SU-DHL-6 (cell line): Measurements from ENCODE around the gene AURKB.

Source experiments
- H2AFZ ChIP-seq: fragments of 200-600 bp; sonication (generic); 2 replicates; pipeline ENCODE4 v1.6.1; 2014; ENCODE audit warnings: low read depth, mild to moderate bottlenecking, moderate library complexity, mixed read lengths, antibody characterized with exemption, low read length; ENCODE audit not compliant: severe bottlenecking
- H3F3A ChIP-seq: fragments of 200-600 bp; shearing (Covaris generic); 2 replicates; pipeline ENCODE4 v1.6.0; 2016; ENCODE audit warnings: antibody characterized with exemption, mild to moderate bottlenecking; ENCODE audit not compliant: insufficient read depth
- H3K27ac ChIP-seq: fragments of 200-600 bp; sonication (generic); 2 replicates; pipeline ENCODE4 v1.5.1; 2016; ENCODE audit warnings: low read depth, mild to moderate bottlenecking, low read length, moderate library complexity, mixed read lengths
- H3K27me3 ChIP-seq: fragments of 200-600 bp; sonication (generic), shearing (Covaris generic); 2 replicates; pipeline ENCODE4 v1.6.0; 2014; ENCODE audit warnings: mild to moderate bottlenecking, low read length
- H3K36me3 ChIP-seq: fragments of 200-600 bp; sonication (generic); 2 replicates; pipeline ENCODE4 v1.6.1; 2014; ENCODE audit warnings: mild to moderate bottlenecking, low read length, mixed read lengths
- H3K4me2 ChIP-seq: fragments of 300-600, 200-600 bp; shearing (Covaris generic), sonication (generic); 2 replicates; pipeline ENCODE4 v1.6.0; 2014; ENCODE audit warnings: low read length, low read depth, mild to moderate bottlenecking; ENCODE audit not compliant: poor library complexity, severe bottlenecking
- H3K4me3 ChIP-seq: fragments of 200-600 bp; sonication (generic); 2 replicates; pipeline ENCODE4 v1.5.1; 2014; ENCODE audit warnings: antibody characterized with exemption, low read length, mild to moderate bottlenecking, mixed read lengths; ENCODE audit not compliant: insufficient read depth, poor library complexity, severe bottlenecking
- H3K79me2 ChIP-seq: fragments of 200-600 bp; sonication (generic); 2 replicates; pipeline ENCODE4 v1.6.1; 2014; ENCODE audit warnings: mild to moderate bottlenecking, low read length, moderate library complexity; ENCODE audit not compliant: insufficient read depth
- H3K9ac ChIP-seq: fragments of 200-600 bp; sonication (generic); 2 replicates; pipeline ENCODE4 v1.7.0; 2014; ENCODE audit warnings: mild to moderate bottlenecking, low read length
- H3K9me2 ChIP-seq: fragments of 200-600 bp; sonication (generic); replicated peaks from 2 replicates; pipeline ENCODE4 v1.6.1; 2014; ENCODE audit warnings: low read length; ENCODE audit not compliant: insufficient read depth
- H3K9me3 ChIP-seq: fragments of 200-600 bp; sonication (generic); 2 replicates; pipeline ENCODE4 v1.6.1; 2014; ENCODE audit warnings: low read length, mixed read lengths; ENCODE audit not compliant: insufficient read depth
- H4K20me1 ChIP-seq: fragments of 200-600 bp; sonication (generic); 2 replicates; pipeline ENCODE4 v1.6.1; 2014; ENCODE audit warnings: low read depth, mild to moderate bottlenecking, antibody characterized with exemption, low read length, moderate library complexity, mixed read lengths
- EZH2phosphoT487 ChIP-seq: fragments of 200-600 bp; sonication (generic), shearing (Covaris generic); conservative IDR thresholded peaks from 2 replicates; pipeline ENCODE4 v1.6.1; 2018; ENCODE audit warnings: mild to moderate bottlenecking, antibody characterized with exemption, low read length, moderate library complexity, mixed read lengths
- TF ChIP-seq, protein P1 (sequence below): fragments of 200-600 bp; sonication (generic); IDR thresholded peaks from one replicate; pipeline ENCODE4 v1.5.1; 2017; ENCODE audit warnings: antibody characterized with exemption, mild to moderate bottlenecking, low read length, moderate library complexity; ENCODE audit not compliant: insufficient read depth, poor library complexity, severe bottlenecking

AURKB gene

DNA sequence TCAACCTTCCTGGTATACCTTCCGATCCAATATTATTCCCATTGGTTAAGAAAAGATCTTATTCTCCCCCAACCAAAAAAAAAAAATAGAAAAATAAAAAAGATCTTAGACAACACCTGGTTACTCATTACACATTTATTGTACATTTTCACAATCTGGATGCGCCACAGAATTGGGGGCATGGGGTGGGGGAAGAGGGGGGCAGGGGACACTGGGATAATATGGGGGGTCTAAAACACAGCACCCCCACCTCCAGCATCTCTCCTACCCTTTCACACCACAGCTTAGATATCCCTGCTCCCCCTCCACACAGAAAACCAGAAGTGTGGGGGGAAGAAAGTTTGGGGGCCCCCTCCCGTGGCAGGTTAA lies 51.4 kb downstream of the AURKB start:
- Histone ChIP-seq H3K9me3 (no peaks in the 10 kb centered on the region), H3K36me3 (no peaks in the 10 kb centered on the region), H3K9me2 (no peaks in the 10 kb centered on the region), H3K27me3 (no peaks in the 10 kb centered on the region), H3K9ac (no peak overlapping the region), H3K27ac (no peak overlapping the region), H3K4me2 (no peak overlapping the region), H3K4me3 (no peak overlapping the region), H3F3A (peaks cover 15% of the 10 kb centered on the region), H3K79me2 (peaks cover 16% of the 10 kb centered on the region), H4K20me1 (no peaks in the 10 kb centered on the region), H2AFZ (no peak overlapping the region)
- TF ChIP-seq, protein P1, sequence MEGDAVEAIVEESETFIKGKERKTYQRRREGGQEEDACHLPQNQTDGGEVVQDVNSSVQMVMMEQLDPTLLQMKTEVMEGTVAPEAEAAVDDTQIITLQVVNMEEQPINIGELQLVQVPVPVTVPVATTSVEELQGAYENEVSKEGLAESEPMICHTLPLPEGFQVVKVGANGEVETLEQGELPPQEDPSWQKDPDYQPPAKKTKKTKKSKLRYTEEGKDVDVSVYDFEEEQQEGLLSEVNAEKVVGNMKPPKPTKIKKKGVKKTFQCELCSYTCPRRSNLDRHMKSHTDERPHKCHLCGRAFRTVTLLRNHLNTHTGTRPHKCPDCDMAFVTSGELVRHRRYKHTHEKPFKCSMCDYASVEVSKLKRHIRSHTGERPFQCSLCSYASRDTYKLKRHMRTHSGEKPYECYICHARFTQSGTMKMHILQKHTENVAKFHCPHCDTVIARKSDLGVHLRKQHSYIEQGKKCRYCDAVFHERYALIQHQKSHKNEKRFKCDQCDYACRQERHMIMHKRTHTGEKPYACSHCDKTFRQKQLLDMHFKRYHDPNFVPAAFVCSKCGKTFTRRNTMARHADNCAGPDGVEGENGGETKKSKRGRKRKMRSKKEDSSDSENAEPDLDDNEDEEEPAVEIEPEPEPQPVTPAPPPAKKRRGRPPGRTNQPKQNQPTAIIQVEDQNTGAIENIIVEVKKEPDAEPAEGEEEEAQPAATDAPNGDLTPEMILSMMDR, result no peak
- no peak for TF ChIP-seq EZH2phosphoT487

DNA sequence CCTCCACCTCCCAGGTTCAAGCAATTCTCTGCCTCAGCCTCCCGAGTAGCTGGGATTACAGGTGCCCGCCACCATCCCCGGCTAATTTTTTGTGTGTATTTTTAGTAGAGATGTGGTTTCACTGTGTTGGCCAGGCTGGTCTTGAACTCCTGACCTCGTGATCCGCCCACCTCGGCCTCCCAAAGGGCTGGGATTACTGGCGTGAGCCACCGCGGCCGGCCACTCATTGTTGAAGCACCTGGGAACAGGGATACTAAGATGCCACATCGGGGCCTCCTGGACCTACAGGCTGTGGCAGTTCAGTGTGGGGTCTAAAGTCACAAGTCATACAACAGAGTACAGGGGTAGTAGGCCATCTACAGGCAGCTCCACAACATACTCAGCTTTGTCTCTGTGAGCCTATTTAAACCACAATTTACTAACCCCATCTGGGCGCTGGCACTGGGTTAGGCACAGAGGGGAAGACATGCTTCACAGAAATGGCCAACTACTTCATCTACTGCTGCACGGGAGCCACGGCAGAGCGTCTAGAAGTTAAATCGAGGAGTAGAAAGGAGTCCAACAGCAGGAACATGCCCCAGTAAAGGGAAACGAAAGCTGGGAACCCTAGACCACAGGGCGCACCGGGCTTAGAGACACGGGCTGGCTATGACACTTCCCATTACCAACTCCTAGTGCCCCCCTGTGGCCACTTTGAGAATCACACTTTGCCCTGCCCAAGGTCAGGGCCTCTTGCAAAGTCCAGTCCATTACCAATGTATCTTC lies 51.9 kb downstream of the AURKB start:
- Histone ChIP-seq H3K27me3 (no peaks in the 10 kb centered on the region), H3F3A (peaks cover 12% of the 10 kb centered on the region), H3K9ac (no peak overlapping the region; the same call in 1 of the 2 replicates), H3K9me3 (no peaks in the 10 kb centered on the region), H3K79me2 (peaks cover 16% of the 10 kb centered on the region), H3K27ac (peak overlapping the region; percentile 58), H3K4me2 (peak overlapping the region; percentile 59), H4K20me1 (no peaks in the 10 kb centered on the region), H3K9me2 (no peaks in the 10 kb centered on the region), H2AFZ (no peak overlapping the region), H3K4me3 (no peak overlapping the region), H3K36me3 (no peaks in the 10 kb centered on the region)
- TF ChIP-seq EZH2phosphoT487, result no peak
- TF ChIP-seq, protein P1, result peak; percentile 62

DNA sequence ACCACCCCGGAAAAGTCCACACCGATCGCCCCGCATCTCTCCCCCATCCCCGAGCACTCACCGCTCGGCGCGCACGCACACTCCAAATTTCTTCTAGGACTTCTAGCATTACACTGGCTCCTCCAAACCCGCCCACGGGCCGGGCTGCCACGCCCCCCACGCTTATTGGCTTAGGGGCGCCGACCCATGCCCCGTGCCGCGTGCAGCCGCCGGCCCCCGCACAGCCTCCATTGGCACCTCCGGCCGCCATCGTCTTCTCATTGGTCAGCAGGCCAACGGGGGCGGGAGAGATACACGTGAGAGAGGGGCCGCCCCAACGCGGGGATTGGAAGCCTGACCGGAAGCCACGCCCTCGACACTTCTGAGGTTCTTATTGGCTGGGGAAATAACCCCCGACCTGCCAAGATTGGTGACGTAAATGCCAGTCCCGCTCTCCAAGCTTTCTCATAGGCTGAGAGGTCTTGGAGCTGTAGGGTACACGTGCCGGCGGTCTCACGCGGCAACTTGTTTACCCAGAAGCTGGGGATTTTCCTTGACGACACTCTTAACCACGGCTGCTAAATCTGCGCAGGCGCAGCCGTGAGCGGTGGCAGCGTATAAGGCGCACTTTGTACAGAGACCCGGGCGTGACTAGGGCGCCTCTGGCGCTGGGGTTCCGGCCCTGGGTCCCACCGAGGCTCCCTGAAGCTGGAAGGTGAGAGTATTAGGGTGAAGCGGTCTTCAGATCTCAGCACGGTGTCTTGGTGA lies 54.0 kb downstream of the AURKB start:
- H4K20me1 ChIP-seq, result no peaks in the 10 kb centered on the region
- peak overlapping the region; percentile 28 for H2AFZ ChIP-seq
- peak overlapping the region; percentile 61 for H3K4me3 ChIP-seq
- no peaks in the 10 kb centered on the region for H3K9me2 ChIP-seq
- peak overlapping the region; percentile 66 for H3K9ac ChIP-seq
- no peaks in the 10 kb centered on the region for H3K27me3 ChIP-seq
- no peaks in the 10 kb centered on the region for H3K36me3 ChIP-seq
- TF ChIP-seq EZH2phosphoT487, result no peak
- TF ChIP-seq, protein P1, result no peak
- H3K27ac ChIP-seq, result peak overlapping the region; percentile 70
- no peaks in the 10 kb centered on the region for H3K9me3 ChIP-seq
- H3F3A ChIP-seq, result peaks cover 15% of the 10 kb centered on the region
- H3K79me2 ChIP-seq, result peaks cover 8% of the 10 kb centered on the region; the same call in 1 of the 2 replicates
- H3K4me2 ChIP-seq, result peak overlapping the region; percentile 82
